Peyer's patch (tissue), 4 donors: Measurements from ENCODE around the gene FGFBP3. TPM values are rescaled to one million over a fixed set of nuclear protein-coding genes. Genes with fewer than 3 reads are reported as not detected.
A peak's percentile ranks its signal among the peaks of the same experiment; 100 is the strongest.

Experiments
- DNase-seq, 3 donors: peaks; one replicate each; pipeline ENCODE4 v3.0.0-alpha.2; 2017 to 2019
- H3K27ac ChIP-seq, 4 donors: fragments of 200-600 bp; sonication (generic); one replicate each; pipeline ENCODE4 v1.5.1; 2016 to 2019
- H3K27me3 ChIP-seq, 2 donors: fragments of 200-600 bp; sonication (generic); one replicate each; pipeline ENCODE4 v1.5.1; 2019
- H3K36me3 ChIP-seq, 3 donors: fragments of 200-600 bp; sonication (generic); one replicate each; pipeline ENCODE4 v1.5.1; 2016 to 2019
- H3K4me1 ChIP-seq, 4 donors: fragments of 200-600 bp; sonication (generic); one replicate each; pipeline ENCODE4 v1.5.1; 2016 to 2019
- H3K4me3 ChIP-seq, 4 donors: fragments of 200-600 bp; sonication (generic); 1 replicate in 3 of 4; 2 replicates in 1 of 4; pipeline ENCODE4 v1.5.1; 2016 to 2019; ENCODE audit warnings: mild to moderate bottlenecking in 1 of 4
- H3K9me3 ChIP-seq, 4 donors: fragments of 200-600 bp; sonication (generic); one replicate each; pipeline ENCODE4 v1.5.1; 2016 to 2019; ENCODE audit warnings: mild to moderate bottlenecking in 1 of 4
- POLR2A ChIP-seq, 2 donors: fragments of 450-650 bp; IDR thresholded peaks; one replicate each; pipeline ENCODE4 v1.5.1; 2017; ENCODE audit warnings: antibody characterized with exemption in 2 of 2, mild to moderate bottlenecking in 2 of 2, moderate library complexity in 2 of 2
- total RNA-seq, 4 donors: library from RNA; depleted of rRNA; stranded (reverse); fragments of >200 nt; gene quantifications; one replicate each; pipeline ENCODE4 v1.1.0, GENCODE V29; 2016
- TF ChIP-seq, protein P1 (sequence below), 6 experiments: fragments of 450-650 bp in 4 of 6; fragments of 200-600 bp in 2 of 6; sonication (generic) in 1 of 6; IDR thresholded peaks; one replicate each; pipeline ENCODE4 v1.5.1; 2017 to 2019; ENCODE audit warnings: antibody characterized with exemption in 6 of 6, mild to moderate bottlenecking in 3 of 6, moderate library complexity in 1 of 6

FGFBP3 gene
- total RNA-seq = 1 to 10 TPM in 1 of 4 donors, under 1 TPM in 1, not detected in 2; 0.53 to 1.1 TPM

GRCh38 chr10:91909117-91909677, at the start of gene FGFBP3:
FGFBP3 (minus strand) TSS chr10:91909486; CDS start chr10:91908969, 517 bp downstream.
- Histone ChIP-seq H3K36me3 (no peaks in the 10 kb centered on the region), H3K27ac (peak within 1 kb of the TSS; percentile 57 to 86 (median 69)), H3K27me3 (no peaks in the 10 kb centered on the region), H3K4me3 (peak within 1 kb of the TSS; percentile 68 to 89 (median 85)), H3K4me1 (no peaks in the 10 kb centered on the region), H3K9me3 (no peaks in the 10 kb centered on the region)
- TF ChIP-seq, protein P1, sequence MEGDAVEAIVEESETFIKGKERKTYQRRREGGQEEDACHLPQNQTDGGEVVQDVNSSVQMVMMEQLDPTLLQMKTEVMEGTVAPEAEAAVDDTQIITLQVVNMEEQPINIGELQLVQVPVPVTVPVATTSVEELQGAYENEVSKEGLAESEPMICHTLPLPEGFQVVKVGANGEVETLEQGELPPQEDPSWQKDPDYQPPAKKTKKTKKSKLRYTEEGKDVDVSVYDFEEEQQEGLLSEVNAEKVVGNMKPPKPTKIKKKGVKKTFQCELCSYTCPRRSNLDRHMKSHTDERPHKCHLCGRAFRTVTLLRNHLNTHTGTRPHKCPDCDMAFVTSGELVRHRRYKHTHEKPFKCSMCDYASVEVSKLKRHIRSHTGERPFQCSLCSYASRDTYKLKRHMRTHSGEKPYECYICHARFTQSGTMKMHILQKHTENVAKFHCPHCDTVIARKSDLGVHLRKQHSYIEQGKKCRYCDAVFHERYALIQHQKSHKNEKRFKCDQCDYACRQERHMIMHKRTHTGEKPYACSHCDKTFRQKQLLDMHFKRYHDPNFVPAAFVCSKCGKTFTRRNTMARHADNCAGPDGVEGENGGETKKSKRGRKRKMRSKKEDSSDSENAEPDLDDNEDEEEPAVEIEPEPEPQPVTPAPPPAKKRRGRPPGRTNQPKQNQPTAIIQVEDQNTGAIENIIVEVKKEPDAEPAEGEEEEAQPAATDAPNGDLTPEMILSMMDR (IDR thresholded peaks at IDR 0.05) = no peak
- TF ChIP-seq POLR2A (IDR thresholded peaks at IDR 0.05) = no peak
- peak in 1 of 3 donors; percentile 51 for DNase-seq

GRCh38 chr10:91957091-91957490, 47.8 kb upstream of the FGFBP3 start:
- TF ChIP-seq POLR2A (IDR thresholded peaks at IDR 0.05) = no peak
- TF ChIP-seq, protein P1 (IDR thresholded peaks at IDR 0.05) = no peak
- Histone ChIP-seq H3K9me3 (no peaks in the 10 kb centered on the region), H3K27me3 (no peaks in the 10 kb centered on the region), H3K4me1 (no peaks in the 10 kb centered on the region), H3K27ac (no peak overlapping the region), H3K36me3 (peaks cover 0 to 93% (median 0%) of the 10 kb centered on the region in 3 donors), H3K4me3 (no peak overlapping the region)
- DNase-seq = no peak

DNA sequence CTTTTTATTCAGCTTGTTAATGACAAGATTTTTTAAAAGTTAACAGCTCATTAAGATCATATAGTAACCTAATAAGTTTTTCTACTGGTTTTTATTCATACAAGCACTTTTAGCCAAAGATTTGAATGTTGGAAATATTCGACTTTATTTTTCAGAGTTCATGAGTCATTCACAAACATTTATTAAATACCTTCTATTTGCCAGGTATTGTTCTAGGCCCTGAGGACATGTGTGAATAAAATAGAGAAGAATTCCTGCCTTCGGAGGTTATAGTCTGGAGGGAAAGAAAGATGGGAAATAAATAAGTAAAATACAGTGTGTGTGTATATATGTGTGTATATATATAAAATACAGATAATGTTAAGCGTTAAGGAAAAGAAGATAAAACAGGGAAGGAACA, 45.8 kb upstream of the FGFBP3 start:
- TF ChIP-seq, protein P1 (IDR thresholded peaks at IDR 0.05) = no peak
- no peak for TF ChIP-seq POLR2A (IDR thresholded peaks at IDR 0.05)
- Histone ChIP-seq H3K9me3 (no peaks in the 10 kb centered on the region), H3K27ac (no peak overlapping the region), H3K27me3 (no peaks in the 10 kb centered on the region), H3K36me3 (peaks cover 0 to 90% (median 0%) of the 10 kb centered on the region in 3 donors), H3K4me1 (no peaks in the 10 kb centered on the region), H3K4me3 (no peak overlapping the region)
- no peak for DNase-seq

DNA sequence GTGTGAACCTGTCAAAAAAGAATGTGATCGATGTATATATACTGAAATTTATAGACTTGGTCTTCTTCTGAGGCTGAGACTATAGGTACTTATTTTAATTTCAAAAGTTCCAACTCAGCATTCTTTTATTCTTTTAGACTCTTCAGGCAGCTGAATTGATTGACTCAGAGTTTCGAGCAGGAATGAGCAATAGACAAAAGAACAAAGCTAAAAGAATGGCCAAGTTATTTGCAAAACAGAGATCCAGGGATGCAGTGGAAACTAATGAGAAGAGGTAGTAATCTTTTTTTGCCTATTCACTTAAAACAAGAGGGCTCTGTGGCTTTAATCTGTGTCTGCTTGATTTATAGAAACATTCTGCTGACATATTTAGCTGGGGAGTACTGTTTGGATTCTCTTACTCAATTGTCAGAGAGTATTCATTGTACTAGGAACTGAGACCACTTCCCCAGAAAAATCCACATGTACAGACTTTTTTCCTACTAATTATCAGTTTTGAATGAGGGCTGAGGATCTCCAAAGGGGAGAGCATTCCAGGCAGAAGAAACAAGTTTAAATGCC, 44.4 kb upstream of the FGFBP3 start:
- TF ChIP-seq, protein P1 (IDR thresholded peaks at IDR 0.05) = no peak
- TF ChIP-seq POLR2A (IDR thresholded peaks at IDR 0.05) = no peak
- no peak for DNase-seq
- Histone ChIP-seq H3K4me3 (no peak overlapping the region), H3K9me3 (no peaks in the 10 kb centered on the region), H3K36me3 (peaks cover 0 to 75% (median 0%) of the 10 kb centered on the region in 3 donors), H3K4me1 (no peaks in the 10 kb centered on the region), H3K27me3 (no peaks in the 10 kb centered on the region), H3K27ac (no peak overlapping the region)

- Histone ChIP-seq H3K27ac (no peak overlapping the region), H3K27me3 (no peaks in the 10 kb centered on the region), H3K4me3 (no peak overlapping the region), H3K4me1 (no peaks in the 10 kb centered on the region), H3K36me3 (peaks cover 0 to 47% (median 0%) of the 10 kb centered on the region in 3 donors), H3K9me3 (no peaks in the 10 kb centered on the region)
- no peak for DNase-seq
- TF ChIP-seq POLR2A (IDR thresholded peaks at IDR 0.05) = no peak
- TF ChIP-seq, protein P1 (IDR thresholded peaks at IDR 0.05) = no peak
These were observed 35.8 kb upstream of the FGFBP3 start for GRCh38 chr10:91944880-91945630.
